ENCODE measurements around the gene SPATA3. TPM values are rescaled to one million over a fixed set of nuclear protein-coding genes. Genes with fewer than 3 reads are reported as not detected.

SPATA3 gene
- total RNA-seq, 2 donors from 2014 or later, result not detected

DNA sequence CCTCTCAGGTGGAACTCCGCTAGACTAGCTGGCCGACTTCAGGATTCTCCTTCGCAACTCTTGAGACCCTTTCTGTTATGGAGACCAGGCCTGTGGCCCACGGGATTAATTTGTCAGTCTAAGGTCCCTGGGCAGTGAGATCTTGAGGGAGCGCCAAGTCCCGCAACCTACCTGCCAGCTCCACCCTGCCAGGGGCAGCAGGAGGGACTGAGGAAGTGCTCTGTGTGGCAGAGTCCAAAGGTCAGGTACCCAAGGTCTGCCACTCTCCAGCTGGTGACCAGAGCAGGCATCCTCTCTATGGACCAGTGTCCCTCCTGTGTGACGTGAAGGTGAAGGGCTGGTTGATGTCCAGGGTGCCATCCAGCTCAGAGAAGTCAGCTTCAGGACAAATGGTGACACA, 4.3 kb upstream of the SPATA3 start:
- DNase-seq, result no peak
- H3K4me1 ChIP-seq (ENCODE audit: control insufficient read depth, insufficient read depth, low read length), result peaks cover 5% of the 10 kb centered on the region
- TF ChIP-seq, protein P1, sequence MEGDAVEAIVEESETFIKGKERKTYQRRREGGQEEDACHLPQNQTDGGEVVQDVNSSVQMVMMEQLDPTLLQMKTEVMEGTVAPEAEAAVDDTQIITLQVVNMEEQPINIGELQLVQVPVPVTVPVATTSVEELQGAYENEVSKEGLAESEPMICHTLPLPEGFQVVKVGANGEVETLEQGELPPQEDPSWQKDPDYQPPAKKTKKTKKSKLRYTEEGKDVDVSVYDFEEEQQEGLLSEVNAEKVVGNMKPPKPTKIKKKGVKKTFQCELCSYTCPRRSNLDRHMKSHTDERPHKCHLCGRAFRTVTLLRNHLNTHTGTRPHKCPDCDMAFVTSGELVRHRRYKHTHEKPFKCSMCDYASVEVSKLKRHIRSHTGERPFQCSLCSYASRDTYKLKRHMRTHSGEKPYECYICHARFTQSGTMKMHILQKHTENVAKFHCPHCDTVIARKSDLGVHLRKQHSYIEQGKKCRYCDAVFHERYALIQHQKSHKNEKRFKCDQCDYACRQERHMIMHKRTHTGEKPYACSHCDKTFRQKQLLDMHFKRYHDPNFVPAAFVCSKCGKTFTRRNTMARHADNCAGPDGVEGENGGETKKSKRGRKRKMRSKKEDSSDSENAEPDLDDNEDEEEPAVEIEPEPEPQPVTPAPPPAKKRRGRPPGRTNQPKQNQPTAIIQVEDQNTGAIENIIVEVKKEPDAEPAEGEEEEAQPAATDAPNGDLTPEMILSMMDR (conservative IDR thresholded peaks at IDR 0.05), result no peak
- H3K9me3 ChIP-seq (ENCODE audit: control insufficient read depth, low read length), result peaks cover 2% of the 10 kb centered on the region
- Mint-ChIP-seq H3K27me3 (ENCODE audit: insufficient read depth) (peaks cover 4% of the 10 kb centered on the region), H3K27ac (no peak overlapping the region), H3K36me3 (ENCODE audit: low read depth) (no peaks in the 10 kb centered on the region), H3K4me1 (peaks cover 5% of the 10 kb centered on the region), H3K9me3 (no peaks in the 10 kb centered on the region), H3K4me3 (no peak overlapping the region)
- no peak overlapping the region for H3K4me3 ChIP-seq (ENCODE audit: low read length)
- 92 to 93% methylated on average over 7 of the region's 7 CpGs for WGBS, 2 experiments (ENCODE audit: insufficient coverage in 1 of 2, insufficient read length in 1 of 2)
- H3K9ac ChIP-seq (ENCODE audit: extremely low read depth, low read length, poor library complexity, severe bottlenecking), result no peak overlapping the region
- H3K27me3 ChIP-seq (ENCODE audit: control insufficient read depth, insufficient read depth, low read length, poor library complexity, severe bottlenecking), result no peaks in the 10 kb centered on the region
- no peak overlapping the region for H3K27ac ChIP-seq (ENCODE audit: low read depth, low read length)
- H3K36me3 ChIP-seq (ENCODE audit: control insufficient read depth, insufficient read depth, low read length), result no peaks in the 10 kb centered on the region

DNA sequence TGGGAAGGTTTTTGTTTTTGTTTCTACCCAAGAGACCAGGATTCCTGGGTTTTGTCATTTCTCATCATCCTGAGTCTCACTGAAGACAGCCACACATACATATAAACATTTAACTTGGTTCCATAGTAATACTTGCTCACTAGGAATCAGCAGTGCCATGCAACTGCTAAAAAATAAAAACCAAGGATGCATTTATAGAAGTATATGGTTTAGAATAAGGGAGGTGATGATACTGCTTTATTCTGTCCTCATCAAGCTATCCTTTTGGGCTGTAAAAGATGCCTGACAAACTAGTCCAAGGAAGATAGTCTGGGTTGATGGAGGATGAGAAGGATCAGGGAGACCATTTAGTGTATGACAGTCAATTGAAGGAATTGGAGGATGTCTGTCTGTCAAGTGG, 740 bp downstream of the SPATA3 start:
- no peak overlapping the region for H3K4me3 Mint-ChIP-seq

DNA sequence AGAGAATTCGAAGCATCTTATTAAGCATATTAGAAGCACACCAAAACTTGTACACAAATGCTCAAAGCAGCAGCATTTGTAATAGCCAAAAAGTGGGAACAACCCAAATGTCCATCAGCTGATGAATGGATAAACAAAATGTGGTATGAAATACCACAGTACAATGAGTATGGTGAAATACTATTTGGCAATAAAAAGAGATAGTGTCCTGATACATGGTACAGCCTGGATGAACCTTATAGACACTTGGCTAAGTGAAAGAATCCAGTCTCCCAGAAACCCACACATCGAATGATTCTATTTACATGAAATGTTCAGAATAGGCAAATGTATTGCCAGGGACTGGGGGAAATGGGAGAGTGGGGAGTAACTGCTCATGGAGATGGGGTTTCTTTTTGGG, 3.0 kb downstream of the SPATA3 start:
- H3K9me3 Mint-ChIP-seq, result peaks cover 10% of the 10 kb centered on the region
- TF ChIP-seq, protein P1 (conservative IDR thresholded peaks at IDR 0.05), result no peak
- peaks cover 25% of the 10 kb centered on the region for H3K27me3 ChIP-seq (ENCODE audit: control insufficient read depth, insufficient read depth, low read length, poor library complexity, severe bottlenecking)
- H3K27ac ChIP-seq (ENCODE audit: low read depth, low read length), result no peak overlapping the region
- no peak overlapping the region for H3K4me3 ChIP-seq (ENCODE audit: low read length)
- WGBS, 2 experiments (ENCODE audit: insufficient coverage in 1 of 2, insufficient read length in 1 of 2), result 80 to 95% methylated on average over 1 to 2 of the region's 2 CpGs
- H3K4me1 Mint-ChIP-seq, result no peaks in the 10 kb centered on the region
- no peaks in the 10 kb centered on the region for H3K36me3 Mint-ChIP-seq (ENCODE audit: low read depth)
- DNase-seq, result no peak
- no peak overlapping the region for H3K4me3 Mint-ChIP-seq
- peaks cover 4% of the 10 kb centered on the region for H3K9me3 ChIP-seq (ENCODE audit: control insufficient read depth, low read length)
- no peak overlapping the region for H3K9ac ChIP-seq (ENCODE audit: extremely low read depth, low read length, poor library complexity, severe bottlenecking)
- H3K36me3 ChIP-seq (ENCODE audit: control insufficient read depth, insufficient read depth, low read length), result no peaks in the 10 kb centered on the region
- peaks cover 51% of the 10 kb centered on the region for H3K27me3 Mint-ChIP-seq (ENCODE audit: insufficient read depth)
- H3K4me1 ChIP-seq (ENCODE audit: control insufficient read depth, insufficient read depth, low read length), result no peaks in the 10 kb centered on the region
- no peak overlapping the region for H3K27ac Mint-ChIP-seq

More for the DNA sequence above, 740 bp downstream of the SPATA3 start:
- Histone ChIP-seq H3K9me3 (ENCODE audit: control insufficient read depth, low read length) (peaks cover 4% of the 10 kb centered on the region), H3K4me1 (ENCODE audit: control insufficient read depth, insufficient read depth, low read length) (no peaks in the 10 kb centered on the region), H3K4me3 (ENCODE audit: low read length) (no peak overlapping the region), H3K27me3 (ENCODE audit: control insufficient read depth, insufficient read depth, low read length, poor library complexity, severe bottlenecking) (peaks cover 7% of the 10 kb centered on the region), H3K27ac (ENCODE audit: low read depth, low read length) (no peak overlapping the region), H3K9ac (ENCODE audit: extremely low read depth, low read length, poor library complexity, severe bottlenecking) (no peak overlapping the region), H3K36me3 (ENCODE audit: control insufficient read depth, insufficient read depth, low read length) (no peaks in the 10 kb centered on the region)
- DNase-seq, result no peak
- Mint-ChIP-seq H3K36me3 (ENCODE audit: low read depth) (no peaks in the 10 kb centered on the region), H3K27ac (no peak overlapping the region), H3K4me1 (no peaks in the 10 kb centered on the region), H3K27me3 (ENCODE audit: insufficient read depth) (peaks cover 33% of the 10 kb centered on the region), H3K9me3 (peaks cover 10% of the 10 kb centered on the region)
- TF ChIP-seq, protein P1 (conservative IDR thresholded peaks at IDR 0.05), result no peak

Data from endodermal cell (in vitro differentiated cells).